ENCODE results near the gene TRIM38. TPM values are rescaled to one million over a fixed set of nuclear protein-coding genes. Genes with fewer than 3 reads are reported as not detected.

The TRIM38 gene
- total RNA-seq, 4 donors from 2014 or later, result 9.4 to 14.4 (median 9.9) TPM

GRCh38 chr6:26024651-26025046 is 62.0 kb downstream of the TRIM38 start:
- Histone ChIP-seq H3K27me3 (no peaks in the 10 kb centered on the region), H3K27ac (peak overlapping the region; percentile 90 to 98 (median 96)), H3K9me3 (no peaks in the 10 kb centered on the region), H3K4me3 (no peak overlapping the region), H3K36me3 (no peaks in the 10 kb centered on the region), H3K4me1 (peaks cover 0 to 25% (median 17%) of the 10 kb centered on the region in 4 donors)
- no peak for TF ChIP-seq EP300 (IDR thresholded peaks at IDR 0.05; ENCODE audit: low read depth)
- no peak for TF ChIP-seq POLR2AphosphoS5 (IDR thresholded peaks at IDR 0.05)
- no peak for TF ChIP-seq POLR2A (IDR thresholded peaks at IDR 0.05)
- DNase-seq, result no peak
- in situ Hi-C loops (cut with MboI; ENCODE audit: low pct_ligation_motif_present in 1 of 4, low pct_unique_long_range_greater_than_20kb in 1 of 4, low sequenced_read_pairs in 3 of 4) (loop anchor here in 3 of 4 donors (10.0 to 25.0 kb wide), 3 partner anchors 180 to 1788 kb away; a partner anchor contains a TSS), intact Hi-C loops (cut with DNase I; ENCODE audit: low total_unique reads) (no loop called here)
- 95 to 100% methylated on average over 1 to 3 of the region's 3 CpGs for WGBS, 2 donors (ENCODE audit: low coverage in 1 of 2)

- Histone ChIP-seq H3K27ac (peak overlapping the region; percentile 90 to 98 (median 96)), H3K4me1 (peaks cover 0 to 25% (median 17%) of the 10 kb centered on the region in 4 donors), H3K4me3 (peak overlapping the region in 1 of 4 donors; percentile 66), H3K27me3 (no peaks in the 10 kb centered on the region), H3K9me3 (no peaks in the 10 kb centered on the region), H3K36me3 (no peaks in the 10 kb centered on the region)
- in situ Hi-C loops (cut with MboI; ENCODE audit: low pct_ligation_motif_present in 1 of 4, low pct_unique_long_range_greater_than_20kb in 1 of 4, low sequenced_read_pairs in 3 of 4), result loop anchor here in 3 of 4 donors (10.0 to 25.0 kb wide), 3 partner anchors 180 to 1787 kb away; a partner anchor contains a TSS
- TF ChIP-seq POLR2A (IDR thresholded peaks at IDR 0.05) (no peak), EP300 (IDR thresholded peaks at IDR 0.05; ENCODE audit: low read depth) (peak; percentile 77), POLR2AphosphoS5 (IDR thresholded peaks at IDR 0.05) (peak; percentile 32 to 55 (median 52)), CTCF (IDR thresholded peaks at IDR 0.05) (no peak)
- intact Hi-C loops (cut with DNase I; ENCODE audit: low total_unique reads), result no loop called here
- no peak for DNase-seq
- 84 to 85% methylated on average over 13 to 17 of the region's 17 CpGs for WGBS, 2 donors (ENCODE audit: low coverage in 1 of 2)
Measured at GRCh38 chr6:26025047-26025893, 62.7 kb downstream of the TRIM38 start.

GRCh38 chr6:26025894-26026832 is 63.6 kb downstream of the TRIM38 start:
- intact Hi-C loops (cut with DNase I; ENCODE audit: low total_unique reads), result no loop called here
- Histone ChIP-seq H3K36me3 (no peaks in the 10 kb centered on the region), H3K4me3 (peak overlapping the region; percentile 48 to 66 (median 55)), H3K27me3 (no peaks in the 10 kb centered on the region), H3K9me3 (no peaks in the 10 kb centered on the region), H3K27ac (peak overlapping the region; percentile 90 to 98 (median 96)), H3K4me1 (peaks cover 0 to 25% (median 18%) of the 10 kb centered on the region in 4 donors)
- DNase-seq, result peak; percentile 98
- TF ChIP-seq EP300 (IDR thresholded peaks at IDR 0.05; ENCODE audit: low read depth) (no peak), POLR2AphosphoS5 (IDR thresholded peaks at IDR 0.05) (peak; percentile 83 to 92 (median 91)), POLR2A (IDR thresholded peaks at IDR 0.05) (no peak), CTCF (IDR thresholded peaks at IDR 0.05) (peak; percentile 73 to 97 (median 88))
- in situ Hi-C loops (cut with MboI; ENCODE audit: low pct_ligation_motif_present in 1 of 4, low pct_unique_long_range_greater_than_20kb in 1 of 4, low sequenced_read_pairs in 3 of 4), result loop anchor here in 3 of 4 donors (10.0 to 25.0 kb wide), 3 partner anchors 179 to 1786 kb away; a partner anchor contains a TSS
- WGBS, 2 donors (ENCODE audit: low coverage in 1 of 2), result 1 to 2% methylated on average over 8 to 23 of the region's 23 CpGs

GRCh38 chr6:26026833-26027490 is 64.4 kb downstream of the TRIM38 start:
- peak; percentile 95 for DNase-seq
- 0 to 1% methylated on average over 8 to 43 of the region's 44 CpGs for WGBS, 2 donors (ENCODE audit: low coverage in 1 of 2)
- intact Hi-C loops (cut with DNase I; ENCODE audit: low total_unique reads) (no loop called here), in situ Hi-C loops (cut with MboI; ENCODE audit: low pct_ligation_motif_present in 1 of 4, low pct_unique_long_range_greater_than_20kb in 1 of 4, low sequenced_read_pairs in 3 of 4) (loop anchor here in 3 of 4 donors (10.0 to 25.0 kb wide), 3 partner anchors 178 to 1785 kb away; a partner anchor contains a TSS)
- Histone ChIP-seq H3K36me3 (no peaks in the 10 kb centered on the region), H3K4me1 (peaks cover 0 to 29% (median 23%) of the 10 kb centered on the region in 4 donors), H3K9me3 (no peaks in the 10 kb centered on the region), H3K27ac (peak overlapping the region; percentile 90 to 98 (median 96)), H3K27me3 (no peaks in the 10 kb centered on the region), H3K4me3 (peak overlapping the region; percentile 48 to 66 (median 55))
- TF ChIP-seq CTCF (IDR thresholded peaks at IDR 0.05), result no peak
- peak; percentile 73 for TF ChIP-seq EP300 (IDR thresholded peaks at IDR 0.05; ENCODE audit: low read depth)
- TF ChIP-seq POLR2AphosphoS5 (IDR thresholded peaks at IDR 0.05), result peak; percentile 100
- TF ChIP-seq POLR2A (IDR thresholded peaks at IDR 0.05), result peak; percentile 100

All from transverse colon (tissue), 4 donors.